HFF-Myc (cell line): ENCODE results near the gene ARID4B.
"Not testable (repeated sequence)": the region's sequence is repeated elsewhere in the genome, so short reads cannot be mapped to it uniquely, and the experiment has no call there.

Source experiments
- DNase-seq: peaks from one replicate; pipeline ENCODE4 v3.0.0-alpha.2; 2011; ENCODE audit warnings: low read depth; ENCODE audit errors: extremely low read depth
- H3K4me3 ChIP-seq: replicated peaks from 2 replicates; pipeline ENCODE4 v1.5.1; 2011; ENCODE audit warnings: low read depth, mild to moderate bottlenecking, control low read depth, low read length
- TF ChIP-seq, protein P1 (sequence below): IDR thresholded peaks from 2 replicates; pipeline ENCODE4 v1.5.1; 2012; ENCODE audit warnings: mild to moderate bottlenecking, low read depth, low read length, control low read depth; ENCODE audit errors: missing control alignments

ARID4B gene

DNA sequence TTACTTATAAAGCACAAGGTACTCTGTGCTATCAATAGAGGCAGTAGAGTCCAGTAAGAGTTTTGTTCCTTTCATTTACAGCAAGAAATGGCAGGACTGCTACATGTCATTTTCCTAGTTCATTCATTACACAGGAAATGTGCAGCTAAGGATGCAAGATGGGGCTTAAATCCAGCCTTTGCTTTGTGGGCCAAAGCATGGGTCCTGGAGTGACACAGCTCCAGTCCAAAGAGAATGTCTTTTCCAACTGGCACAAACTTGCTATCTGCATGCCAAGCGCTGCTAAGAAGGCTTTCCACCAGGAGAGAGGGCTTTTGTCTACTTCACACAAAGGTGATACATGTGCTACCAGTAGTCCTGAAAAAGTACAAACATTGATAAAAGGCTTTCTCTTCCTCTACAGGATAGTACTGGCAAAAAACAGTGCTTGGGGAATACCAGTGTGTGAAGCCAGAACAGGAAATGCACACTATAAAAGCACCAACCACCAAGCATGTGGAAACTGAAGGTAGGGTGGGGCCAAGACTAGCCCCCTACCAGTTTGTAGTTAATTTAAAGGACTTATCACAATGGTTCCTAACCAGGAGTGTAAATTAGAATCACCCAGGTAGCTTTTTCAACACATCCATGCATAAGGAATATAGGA, 68.7 kb downstream of the ARID4B start:
- H3K4me3 ChIP-seq, result no peak overlapping the region
- TF ChIP-seq, protein P1, sequence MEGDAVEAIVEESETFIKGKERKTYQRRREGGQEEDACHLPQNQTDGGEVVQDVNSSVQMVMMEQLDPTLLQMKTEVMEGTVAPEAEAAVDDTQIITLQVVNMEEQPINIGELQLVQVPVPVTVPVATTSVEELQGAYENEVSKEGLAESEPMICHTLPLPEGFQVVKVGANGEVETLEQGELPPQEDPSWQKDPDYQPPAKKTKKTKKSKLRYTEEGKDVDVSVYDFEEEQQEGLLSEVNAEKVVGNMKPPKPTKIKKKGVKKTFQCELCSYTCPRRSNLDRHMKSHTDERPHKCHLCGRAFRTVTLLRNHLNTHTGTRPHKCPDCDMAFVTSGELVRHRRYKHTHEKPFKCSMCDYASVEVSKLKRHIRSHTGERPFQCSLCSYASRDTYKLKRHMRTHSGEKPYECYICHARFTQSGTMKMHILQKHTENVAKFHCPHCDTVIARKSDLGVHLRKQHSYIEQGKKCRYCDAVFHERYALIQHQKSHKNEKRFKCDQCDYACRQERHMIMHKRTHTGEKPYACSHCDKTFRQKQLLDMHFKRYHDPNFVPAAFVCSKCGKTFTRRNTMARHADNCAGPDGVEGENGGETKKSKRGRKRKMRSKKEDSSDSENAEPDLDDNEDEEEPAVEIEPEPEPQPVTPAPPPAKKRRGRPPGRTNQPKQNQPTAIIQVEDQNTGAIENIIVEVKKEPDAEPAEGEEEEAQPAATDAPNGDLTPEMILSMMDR, result no peak
- no peak for DNase-seq

DNA sequence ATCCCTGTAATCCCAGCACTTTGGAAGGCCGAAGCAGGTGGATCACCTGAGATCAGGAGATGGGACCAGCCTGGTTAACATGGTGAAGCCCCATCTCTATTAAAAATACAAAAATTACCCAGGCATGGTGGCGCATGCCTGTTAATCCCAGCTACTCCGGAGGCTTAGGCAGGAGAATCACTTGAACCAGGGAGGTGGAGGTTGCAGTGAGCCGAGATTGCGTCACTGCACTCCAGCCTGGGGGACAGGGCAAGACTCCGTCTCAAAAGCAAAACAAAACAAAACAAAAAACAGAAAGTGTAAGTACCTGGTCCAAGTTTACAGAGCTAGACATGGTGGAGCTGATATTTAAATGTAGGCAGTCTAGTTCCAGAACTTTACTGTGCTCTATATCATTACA, 69.9 kb downstream of the ARID4B start:
- DNase-seq, H3K4me3 ChIP-seq: not testable (repeated sequence)

DNA sequence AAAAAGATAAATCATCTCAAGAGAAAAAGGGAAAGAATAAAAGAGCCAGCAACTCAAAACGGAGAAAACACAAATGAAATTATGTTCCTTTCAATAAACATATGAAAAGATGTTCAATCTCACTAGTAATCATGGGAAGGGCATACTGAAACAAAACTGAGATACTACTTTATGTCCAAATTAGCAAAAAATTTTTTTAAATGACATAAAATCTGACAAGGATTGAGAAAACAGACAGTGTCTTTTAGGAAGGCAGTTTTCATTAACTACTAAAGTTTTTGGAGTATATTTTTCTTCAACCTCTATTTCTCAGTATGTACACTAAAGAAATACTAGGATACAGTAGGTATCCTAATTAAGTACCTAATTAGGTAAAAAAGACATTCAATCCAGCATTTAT, 73.3 kb downstream of the ARID4B start:
- DNase-seq, result no peak
- H3K4me3 ChIP-seq, result no peak overlapping the region
- TF ChIP-seq, protein P1, result no peak

DNA sequence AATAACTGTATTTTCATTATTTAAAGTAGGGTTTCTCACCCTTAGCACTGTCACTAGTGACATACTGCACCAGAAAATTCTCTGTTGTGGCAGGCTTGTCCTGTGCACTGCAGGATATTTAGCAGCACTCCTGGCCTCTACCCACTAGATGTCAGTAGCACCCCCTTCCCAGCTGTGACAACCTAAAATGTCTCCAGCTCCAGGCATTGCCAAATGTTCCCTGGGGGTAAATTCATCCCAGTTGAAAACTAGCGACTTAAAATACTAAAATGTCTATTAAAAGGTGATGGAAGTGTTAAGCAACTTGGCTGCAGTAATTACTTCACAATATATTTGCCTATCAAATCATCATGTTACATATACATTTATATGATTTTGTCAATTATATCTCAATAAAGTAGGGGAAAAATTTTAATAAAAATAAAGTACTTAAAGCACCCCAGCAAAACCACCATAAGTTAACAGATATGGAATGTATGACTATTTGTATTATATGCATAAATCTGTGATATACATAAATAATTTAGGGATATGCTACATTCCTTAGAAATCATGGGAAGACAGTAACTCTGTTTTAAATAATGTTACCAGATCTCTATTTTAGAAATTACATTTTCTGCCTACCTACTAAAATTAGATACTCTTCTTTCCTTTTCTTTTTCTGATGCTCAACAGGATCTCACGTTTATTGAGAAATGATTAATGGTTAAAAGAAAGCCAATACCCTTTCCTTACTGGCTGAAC, 74.6 kb downstream of the ARID4B start:
- peak; percentile 52 for DNase-seq
- TF ChIP-seq, protein P1, result peak; percentile 84
- no peak overlapping the region for H3K4me3 ChIP-seq

DNA sequence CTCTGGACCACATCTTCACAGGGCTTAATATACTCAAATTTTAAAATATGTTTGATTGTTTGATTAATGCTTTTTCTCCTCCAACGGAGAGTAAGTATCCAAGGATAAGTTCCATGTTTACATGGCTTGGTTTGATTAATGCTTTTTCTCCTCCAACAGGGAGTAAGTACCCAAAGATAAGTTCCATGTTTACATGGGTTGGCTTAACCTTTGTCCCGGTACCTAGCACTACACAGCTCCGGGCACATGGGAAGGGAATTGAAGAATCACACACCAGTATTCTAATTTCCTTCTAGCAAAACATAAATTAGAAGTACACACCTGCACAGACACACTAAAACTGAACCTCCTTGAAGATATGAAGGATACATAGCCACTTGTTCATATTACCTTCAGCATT, 77.5 kb downstream of the ARID4B start:
- no peak overlapping the region for H3K4me3 ChIP-seq
- no peak for DNase-seq
- TF ChIP-seq, protein P1, result no peak

DNA sequence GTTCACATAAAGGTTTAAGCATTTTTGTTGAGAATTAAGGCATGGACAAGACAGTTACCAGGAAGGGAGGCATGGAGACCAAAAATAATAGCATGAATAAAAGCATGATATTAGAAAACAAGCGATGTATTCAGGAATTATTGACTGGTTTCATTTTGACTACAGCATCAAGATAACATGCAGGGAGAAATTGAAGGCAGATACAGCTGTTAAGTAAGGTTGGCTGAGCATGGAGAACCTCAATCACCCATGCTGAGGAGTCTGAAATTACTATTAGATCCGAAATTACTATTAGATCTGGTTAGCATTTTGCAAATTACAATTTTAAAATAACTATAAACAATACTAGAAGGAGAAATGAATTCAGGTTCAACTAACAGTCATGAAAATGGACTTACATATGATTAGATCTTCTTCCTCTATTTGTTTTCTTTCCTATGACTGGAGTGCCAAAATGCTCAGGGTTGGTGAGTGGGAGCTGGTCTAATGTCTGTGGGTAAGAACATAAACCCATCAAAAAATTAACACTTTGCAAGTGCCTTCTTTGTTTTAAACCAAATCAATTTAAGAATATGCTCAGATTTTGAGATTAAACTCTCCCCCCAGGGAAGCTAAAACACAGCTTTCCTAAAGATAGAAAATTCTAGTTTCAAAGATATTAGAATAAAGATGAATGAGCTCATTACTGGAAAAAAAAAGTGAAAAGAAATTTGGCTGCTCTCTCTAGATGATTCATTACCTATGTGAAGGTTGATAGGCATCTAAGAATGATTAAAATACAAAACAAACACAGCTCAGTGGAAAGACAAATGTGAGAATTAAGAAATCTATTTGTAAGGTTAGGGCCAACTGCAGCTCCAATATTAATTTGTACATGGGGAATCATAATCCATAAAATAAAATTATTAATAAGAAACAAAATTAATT, 81.7 kb downstream of the ARID4B start:
- no peak overlapping the region for H3K4me3 ChIP-seq

More for the DNA sequence above, 81.7 kb downstream of the ARID4B start:
- no peak for DNase-seq
- TF ChIP-seq, protein P1, result no peak
